K562 (cell line): Measurements from ENCODE around the gene NFATC3. TPM values are rescaled to one million over a fixed set of nuclear protein-coding genes. Genes with fewer than 3 reads are reported as not detected.

Source experiments
- ATAC-seq: fragments of 200-7000 bp; cut with Tn5 transposase; 3 replicates; pipeline ENCODE4 v1.9.1; 2020; ENCODE audit warnings: moderate library complexity
- BruUV-seq: library from RNA; stranded (reverse); fragments of 400-500 nt; replicated peaks from 2 replicates; lab custom pipeline; 2021; lab: Mats Ljungman, UMichigan
- CTCF ChIA-PET: fragments of 300-600 bp; formaldehyde crosslinking; extraction: SDS; loops from one replicate; lab custom pipeline; 2021; ENCODE audit warnings: low intra/inter-chr PET ratio; lab: Yijun Ruan, JAX
- POLR2A ChIA-PET: fragments of 300-600, 350-650 bp; sonication (Branson Sonifier 250); formaldehyde crosslinking; extraction: SDS; loops from one replicate; lab custom pipeline; 2021; ENCODE audit warnings: antibody characterized with exemption, inconsistent platforms; lab: Yijun Ruan, JAX
- DNase-seq, 4 experiments: peaks; one replicate each; pipeline versions ENCODE4 v3.0.0 to v3.0.0-alpha.2; 2011 to 2018; ENCODE audit warnings: low spot score in 3 of 4, mixed read lengths in 3 of 4; ENCODE audit errors: extremely low read depth in 1 of 4
- FAIRE-seq: peaks from 2 replicates; lab custom pipeline; 2011; peaks lifted over from hg19 to GRCh38; lab: Jason Lieb, UNC
- H2AFZ ChIP-seq: 2 replicates; pipeline ENCODE4 v1.6.0; 2011; ENCODE audit warnings: low read depth, low read length, control low read depth, inconsistent platforms
- H3K27ac ChIP-seq: fragments of 200-600 bp; 3 replicates; pipeline ENCODE4 v1.8.0; 2011; ENCODE audit warnings: low read depth, mild to moderate bottlenecking, control low read depth, inconsistent platforms, low read length, moderate library complexity, mixed read lengths; ENCODE audit errors: extremely low read depth
- H3K27me3 ChIP-seq, 2 experiments: fragments of 300-600 bp in 1 of 2; 2 replicates in 1 of 2; 3 replicates in 1 of 2; pipeline versions ENCODE4 v1.6.0 to v1.8.0; 2011; ENCODE audit warnings: inconsistent platforms in 2 of 2, low read length in 2 of 2, mild to moderate bottlenecking in 1 of 2, mixed read lengths in 1 of 2, moderate library complexity in 1 of 2; ENCODE audit not compliant: control insufficient read depth in 2 of 2, insufficient read depth in 2 of 2
- H3K36me3 ChIP-seq: fragments of 300-600 bp; 3 replicates; pipeline ENCODE4 v1.8.0; 2011; ENCODE audit warnings: mild to moderate bottlenecking, low read length, inconsistent platforms; ENCODE audit not compliant: control insufficient read depth, insufficient read depth
- H3K4me1 ChIP-seq, 2 experiments: fragments of 200-600 bp in 1 of 2; replicated peaks in 1 of 2; 2 replicates in 1 of 2; 3 replicates in 1 of 2; pipeline versions ENCODE4 v1.5.1 to v1.8.0; 2011; ENCODE audit warnings: inconsistent platforms in 2 of 2, low read length in 2 of 2, mild to moderate bottlenecking in 1 of 2, mixed read lengths in 1 of 2, moderate library complexity in 1 of 2; ENCODE audit not compliant: control insufficient read depth in 2 of 2, insufficient read depth in 2 of 2
- H3K4me2 ChIP-seq: 2 replicates; pipeline ENCODE4 v1.6.1; 2011; ENCODE audit warnings: low read length, control low read depth, inconsistent platforms, mixed read lengths; ENCODE audit not compliant: insufficient read depth
- H3K4me3 ChIP-seq: fragments of 200-600 bp; sonication (generic), shearing (Covaris generic); 2 replicates; pipeline ENCODE4 v1.5.1; 2016; ENCODE audit warnings: control low read depth, inconsistent platforms
- H3K79me2 ChIP-seq: fragments of 200-600 bp; 3 replicates; pipeline ENCODE4 v1.8.0; 2011; ENCODE audit warnings: low read length, inconsistent platforms; ENCODE audit not compliant: control insufficient read depth, insufficient read depth
- H3K9ac ChIP-seq, 2 experiments: 2 replicates each; pipeline versions ENCODE4 v1.6.0 to v1.6.1; 2011; ENCODE audit warnings: low read depth in 2 of 2, low read length in 2 of 2, control low read depth in 1 of 2, inconsistent platforms in 1 of 2, mild to moderate bottlenecking in 1 of 2, mixed read lengths in 1 of 2; ENCODE audit not compliant: insufficient read depth in 1 of 2
- H3K9me1 ChIP-seq: one replicate; pipeline ENCODE4 v1.6.0; 2011; ENCODE audit warnings: inconsistent platforms, mild to moderate bottlenecking, low read length, moderate library complexity; ENCODE audit not compliant: control insufficient read depth, insufficient read depth
- H3K9me3 ChIP-seq: replicated peaks from 2 replicates; pipeline ENCODE4 v1.5.1; 2011; ENCODE audit warnings: low read depth, low read length, inconsistent platforms; ENCODE audit not compliant: control insufficient read depth, insufficient read depth
- H4K20me1 ChIP-seq: replicated peaks from 2 replicates; pipeline ENCODE4 v1.6.1; 2011; ENCODE audit warnings: low read length, inconsistent platforms, mixed read lengths; ENCODE audit not compliant: control insufficient read depth, insufficient read depth
- ASH1L ChIP-seq: fragments of 450-650 bp; IDR thresholded peaks from 2 replicates; pipeline ENCODE4 v1.6.1; 2018; ENCODE audit warnings: borderline replicate concordance, mild to moderate bottlenecking, low read depth; ENCODE audit not compliant: partially characterized antibody
- ATF3 ChIP-seq, 2 experiments: fragments of 450-650 bp in 1 of 2; sonication (generic) in 1 of 2; formaldehyde crosslinking in 1 of 2; IDR thresholded peaks in 1 of 2; conservative IDR thresholded peaks in 1 of 2; 2 replicates each; pipeline versions ENCODE4 v1.6.1 to v1.8.1; 2016 to 2023; ENCODE audit warnings: mild to moderate bottlenecking in 2 of 2, moderate library complexity in 2 of 2, inconsistent platforms in 1 of 2, missing genetic modification reagents in 1 of 2
- HCFC1 ChIP-seq: IDR thresholded peaks from 2 replicates; pipeline ENCODE4 v1.6.1; 2012; ENCODE audit warnings: low read depth, low read length, improper control_type of control experiment
- NFIC ChIP-seq: fragments of 450-650 bp; IDR thresholded peaks from 2 replicates; pipeline ENCODE4 v1.6.1; 2017; ENCODE audit warnings: mild to moderate bottlenecking, inconsistent platforms
- PKNOX1 ChIP-seq: fragments of 450-650 bp; IDR thresholded peaks from 2 replicates; pipeline ENCODE4 v1.6.1; 2016
- SP2 ChIP-seq: IDR thresholded peaks from 2 replicates; pipeline ENCODE4 v1.6.1; 2011; ENCODE audit warnings: mild to moderate bottlenecking, low read depth, low read length, moderate library complexity; ENCODE audit not compliant: poor library complexity, severe bottlenecking; ENCODE audit errors: extremely low read depth
- ZBTB2 ChIP-seq: fragments of 450-650 bp; IDR thresholded peaks from 2 replicates; pipeline ENCODE4 v1.6.1; 2016; ENCODE audit warnings: antibody characterized with exemption
- ZBTB9 ChIP-seq: fragments of 450-650 bp; formaldehyde crosslinking; IDR thresholded peaks from 2 replicates; pipeline ENCODE4 v1.4.0; 2020; ENCODE audit warnings: mild to moderate bottlenecking, moderate library complexity
- ZNF175 ChIP-seq: fragments of 200-800 bp; sonication (Bioruptor generic); IDR thresholded peaks from 2 replicates; pipeline ENCODE4 v1.6.1; 2016; ENCODE audit warnings: low read depth, mild to moderate bottlenecking, missing genetic modification characterization, missing compliant biosample characterization
- ZNF398 ChIP-seq: fragments of 250-450 bp; sonication (Bioruptor Pico); IDR thresholded peaks from 2 replicates; pipeline ENCODE4 v1.8.0; 2021; ENCODE audit warnings: moderate library complexity, mild to moderate bottlenecking, inconsistent platforms
- ZNF444 ChIP-seq: fragments of 250-450 bp; sonication (Bioruptor Pico); IDR thresholded peaks from 2 replicates; pipeline ENCODE4 v1.4.0; 2020; ENCODE audit warnings: mild to moderate bottlenecking, moderate library complexity
- WGBS: fragments of 100-300 bp; shearing (Covaris generic); methylation state at CpG from one replicate; pipeline ENCODE4 v1.1.6; 2016; ENCODE audit warnings: low coverage, mixed read lengths; ENCODE audit not compliant: insufficient coverage; ENCODE audit errors: missing lambda C conversion rate; 5-methylcytosine and 5-hydroxymethylcytosine counted together
- in situ Hi-C: fragments of 300-500 bp; cut with MboI; formaldehyde crosslinking; loops from 4 replicates; pipeline ENCODE4 v1.15.0; 2018; ENCODE audit warnings: inconsistent platforms, mixed read lengths
- intact Hi-C: fragments of 100-400 bp; cut with micrococcal nuclease; formaldehyde crosslinking; loops from 2 replicates; pipeline ENCODE4 v1.14.2; 2022
- polyA plus RNA-seq, 8 experiments: library from polyadenylated mRNA; depleted of rRNA in 4 of 8; stranded (reverse) in 5 of 8; unstranded in 3 of 8; fragments of >200 nt; fragmentation: Nextera tagmentation in 2 of 8; fragmentation: Illumina TruSeq in 1 of 8; extraction: Ambion mirVana in 2 of 8; extraction: Trizol in 1 of 8; gene quantifications; 2 replicates each; pipeline versions ENCODE4 v1.2.1 to v1.2.3, GENCODE V29; 2011 to 2014; ENCODE audit warnings: inconsistent platforms in 1 of 8, missing spikeins in 1 of 8
- total RNA-seq, 7 experiments: library from RNA; depleted of rRNA in 6 of 7; stranded (reverse); fragments of >200 nt in 6 of 7; fragmentation: Illumina TruSeq in 2 of 7; extraction: Trizol in 2 of 7; gene quantifications; 2 replicates each; pipeline versions ENCODE4 v1.2.1 to v1.2.3, GENCODE V29; 2011 to 2021; ENCODE audit warnings: low replicate concordance in 1 of 7

The NFATC3 gene
- total and polyA plus RNA-seq, 9 of the 15 experiments (the other 6 are each of a cell fraction or from before 2014, with no cell fraction given), result 15.7 to 98.4 (median 59.4) TPM

GRCh38 chr16:68267612-68268405, 182.6 kb downstream of the NFATC3 start:
- intact Hi-C loops (no loop called here), in situ Hi-C loops (no loop called here)
- Histone ChIP-seq H3K4me3 (no peak overlapping the region), H4K20me1 (peaks cover 29% of the 10 kb centered on the region), H2AFZ (no peak overlapping the region), H3K36me3 (peaks cover 47% of the 10 kb centered on the region), H3K9me1 (no peaks in the 10 kb centered on the region), H3K4me2 (peak overlapping the region; percentile 1), H3K4me1 (peaks cover 24 to 28% of the 10 kb centered on the region in 2 experiments), H3K9ac (peak overlapping the region in 1 of 2 experiments; percentile 65; a peak in 1 of 4 replicates), H3K9me3 (no peaks in the 10 kb centered on the region), H3K27ac (0 out of 3 replicates have a peak overlapping the region, but pooled peaks have one; percentile 7), H3K79me2 (peaks cover 94% of the 10 kb centered on the region), H3K27me3 (no peaks in the 10 kb centered on the region)
- WGBS, result 46% methylated on average over 6 of the region's 6 CpGs
- ChIA-PET CTCF (no interaction called here), POLR2A (interaction anchor here (0.9 kb wide), 1 partner anchor 15 kb away, joined by 3 read pairs; no protein-coding TSS in a partner anchor)
- TF ChIP-seq NFIC (peak; percentile 92), SP2 (no peak), ASH1L (no peak), ZNF398 (CRISPR knock-in tag) (no peak), ATF3 (IDR thresholded peaks at IDR 0.05) (no peak), ATF3 (CRISPR knock-in tag; conservative IDR thresholded peaks at IDR 0.05) (no peak), ZNF175 (CRISPR knock-in tag) (no peak), ZNF444 (CRISPR knock-in tag) (no peak), ZBTB2 (no peak), PKNOX1 (peak; percentile 7; the same call in 1 of the 2 replicates), ZBTB9 (no peak), HCFC1 (no peak)
- BruUV-seq, result no TSS peak
- DNase-seq, result peak in 1 of 4 experiments; percentile 66
- no peak for ATAC-seq
- FAIRE-seq, result peak; percentile 6
